GM12801 (cell line): ENCODE results near the gene TBCD.

Source experiments
- CTCF ChIP-seq: IDR thresholded peaks from one replicate; pipeline ENCODE4 v1.5.1; 2011; ENCODE audit warnings: control low read depth; ENCODE audit not compliant: insufficient read length; ENCODE audit errors: extremely low read depth

Gene TBCD

GRCh38 chr17:82780971-82781893 is 29.4 kb downstream of the TBCD start:
- TF ChIP-seq CTCF, result no peak

- peak; percentile 85 for TF ChIP-seq CTCF
These were observed 30.0 kb downstream of the TBCD start for GRCh38 chr17:82781894-82782274.

- TF ChIP-seq CTCF, result no peak
These were observed 30.9 kb downstream of the TBCD start for GRCh38 chr17:82782657-82783207.

DNA sequence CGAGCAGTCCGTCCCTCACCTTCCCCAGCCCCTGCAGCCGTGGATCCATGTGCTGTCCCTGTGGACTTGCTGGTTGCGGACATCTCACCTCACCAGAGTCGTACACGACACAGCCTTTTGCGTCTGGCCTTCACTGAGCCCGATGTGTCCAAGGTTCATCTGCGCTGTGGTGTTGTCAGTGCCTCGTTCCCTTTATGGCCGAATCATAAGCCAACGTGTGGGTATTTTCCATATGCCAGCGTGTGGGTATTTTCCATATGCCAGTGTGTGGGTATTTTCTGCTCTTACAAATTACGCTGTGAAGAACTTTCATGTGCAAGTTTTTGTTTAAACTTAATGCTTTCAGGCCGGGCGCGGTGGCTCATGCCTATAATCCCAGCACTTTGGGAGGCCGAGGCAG is 31.6 kb downstream of the TBCD start:
- TF ChIP-seq CTCF, result no peak

DNA sequence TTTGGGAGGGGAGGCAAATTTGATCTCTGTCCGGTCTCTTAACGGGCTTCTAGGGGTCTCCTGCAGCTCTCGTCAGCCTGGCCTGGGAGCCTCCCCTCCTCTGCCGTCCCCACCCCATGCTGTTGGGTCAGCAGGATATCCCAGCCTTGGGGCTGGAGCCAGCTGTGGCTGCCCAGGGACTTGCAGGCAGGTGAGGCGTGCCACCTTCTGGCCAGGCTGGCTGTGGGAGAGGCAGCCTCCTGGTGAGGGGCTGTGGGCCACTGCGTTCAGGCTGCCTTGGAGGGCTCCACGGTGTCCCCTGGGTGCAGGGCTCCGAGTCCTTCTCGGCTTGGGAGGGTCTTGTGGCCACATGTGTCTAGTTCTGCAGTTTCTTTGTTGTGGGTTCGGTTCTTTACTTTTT is 34.6 kb downstream of the TBCD start:
- no peak for TF ChIP-seq CTCF

DNA sequence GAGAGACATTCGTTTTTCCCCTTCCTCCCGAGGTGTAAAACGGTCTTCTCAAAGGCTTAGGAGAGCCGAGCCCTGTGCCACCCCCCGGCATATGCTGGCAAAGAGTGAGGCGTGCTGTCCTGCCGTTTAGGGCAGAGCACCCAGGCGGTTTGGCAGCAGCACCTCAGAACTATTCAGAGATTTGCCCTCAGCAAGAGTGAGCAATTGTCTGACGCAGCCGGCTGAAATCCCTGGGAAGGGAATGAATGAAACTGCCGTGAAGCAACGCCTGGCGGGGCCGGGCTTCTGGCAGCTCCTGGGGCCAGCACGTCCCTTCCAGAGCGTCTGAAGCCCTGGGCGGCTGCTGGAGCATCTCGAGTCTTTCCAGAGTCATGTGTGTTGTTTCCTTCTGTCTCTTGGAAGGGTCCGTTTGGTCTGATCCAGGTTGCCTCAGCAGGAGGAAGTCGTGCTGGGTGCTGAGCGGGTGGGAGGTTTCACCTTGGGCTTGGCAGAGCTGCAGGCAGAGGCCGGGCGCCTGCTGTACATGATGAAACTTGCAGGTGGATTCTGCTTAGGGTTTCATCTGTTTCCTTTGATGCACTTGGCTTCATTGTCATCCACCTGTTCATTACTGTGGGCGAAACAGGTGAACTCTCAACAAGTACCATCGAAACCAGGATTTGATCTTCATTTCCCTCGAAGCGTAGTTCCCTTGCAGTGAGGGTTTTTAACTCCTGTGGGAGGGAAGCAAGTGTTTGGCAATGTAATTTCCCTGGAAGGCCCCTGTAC is 35.4 kb downstream of the TBCD start:
- no peak for TF ChIP-seq CTCF
